Medulla oblongata (tissue), 1 donor: ENCODE data around the gene SUPT4H1.
"Not testable (repeated sequence)": the region's sequence is repeated elsewhere in the genome, so short reads cannot be mapped to it uniquely, and the experiment has no call there.

Experiments
- DNase-seq: peaks from one replicate; pipeline ENCODE4 v3.0.0-alpha.2; 2015; ENCODE audit errors: extremely low spot score

The SUPT4H1 gene

GRCh38 chr17:58351831-58352595 is at the start of gene SUPT4H1:
Gene SUPT4H1, minus strand, starts transcription at chr17:58352201. Its CDS starts 66 bp downstream, at chr17:58352135.
- peak; percentile 93 for DNase-seq

- no peak for DNase-seq
Measured at GRCh38 chr17:58401287-58401686, 49.3 kb upstream of the SUPT4H1 start.

- no peak for DNase-seq
Measured at GRCh38 chr17:58400826-58401225, 48.8 kb upstream of the SUPT4H1 start.

DNA sequence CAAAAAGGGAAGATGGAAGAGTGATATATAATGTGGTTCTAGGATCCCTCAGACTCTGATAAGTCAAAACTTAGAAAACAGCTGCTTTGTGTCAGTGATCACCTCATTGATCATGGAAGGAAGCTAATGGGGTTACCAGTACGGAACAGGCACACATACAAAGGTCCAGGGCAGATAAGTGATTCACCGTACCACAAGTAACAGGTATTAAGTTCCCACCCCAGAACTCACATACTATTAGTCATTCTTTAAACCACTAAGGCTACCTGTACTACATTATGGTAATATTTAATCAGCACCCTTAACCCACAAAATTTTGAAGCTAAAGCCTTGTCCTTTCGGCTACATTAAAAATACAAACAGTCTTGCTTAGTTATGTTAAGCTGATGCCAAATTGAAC is 48.0 kb upstream of the SUPT4H1 start:
- DNase-seq = no peak

GRCh38 chr17:58398574-58399266 is 46.7 kb upstream of the SUPT4H1 start:
- no peak for DNase-seq

DNA sequence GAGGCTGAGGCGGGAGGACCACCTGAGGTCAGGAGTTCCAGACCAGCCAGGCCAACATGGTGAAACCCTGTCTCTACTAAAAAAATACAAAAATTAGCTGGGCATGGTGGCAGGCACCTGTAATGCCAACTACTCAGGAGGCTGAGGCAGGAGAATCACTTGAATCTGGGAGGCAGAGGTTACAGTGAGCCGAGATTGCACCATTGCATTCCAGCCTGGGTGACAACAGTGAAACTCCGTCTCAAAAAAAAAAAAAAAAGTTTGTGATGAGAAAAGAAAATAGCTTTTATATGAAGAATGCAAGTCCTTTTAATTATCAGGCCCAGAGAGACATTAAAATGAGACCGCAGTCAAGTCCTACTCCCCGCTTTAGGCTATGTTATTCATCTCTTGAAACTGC is 45.4 kb upstream of the SUPT4H1 start:
- DNase-seq = not testable (repeated sequence)

GRCh38 chr17:58396173-58396572 is 44.2 kb upstream of the SUPT4H1 start:
- no peak for DNase-seq

DNA sequence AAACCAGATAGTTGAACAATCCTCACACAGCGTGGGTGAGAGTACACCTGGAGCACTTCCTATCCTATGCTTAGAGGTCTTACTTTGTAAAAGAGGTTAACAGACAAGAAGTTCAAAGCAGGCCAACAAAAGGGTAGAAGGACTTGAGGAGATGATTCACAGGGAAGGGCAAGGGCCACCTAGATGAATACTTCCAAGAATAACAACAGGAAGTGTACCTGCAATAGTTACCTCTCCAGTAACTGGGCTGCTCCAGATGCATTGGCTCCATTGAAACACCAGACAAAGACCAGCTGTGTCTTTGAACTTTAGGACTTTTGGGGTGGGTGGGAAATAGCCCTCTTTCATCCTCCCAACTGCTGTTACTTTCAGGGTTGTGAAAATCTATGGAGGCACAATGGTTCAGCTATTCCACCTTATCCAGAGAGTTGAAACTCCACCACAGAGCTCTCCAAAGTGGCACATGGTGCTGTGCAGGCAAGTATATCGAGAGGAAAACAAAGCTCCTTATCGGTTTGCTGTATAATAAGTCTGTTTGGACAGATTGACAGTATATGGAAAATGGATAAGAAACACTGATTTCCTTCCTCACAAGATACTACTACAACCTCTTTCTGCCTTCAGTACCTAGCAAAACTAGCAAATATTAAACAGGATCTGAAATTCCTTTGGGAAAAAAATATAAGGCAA is 42.7 kb upstream of the SUPT4H1 start:
- DNase-seq = no peak

DNA sequence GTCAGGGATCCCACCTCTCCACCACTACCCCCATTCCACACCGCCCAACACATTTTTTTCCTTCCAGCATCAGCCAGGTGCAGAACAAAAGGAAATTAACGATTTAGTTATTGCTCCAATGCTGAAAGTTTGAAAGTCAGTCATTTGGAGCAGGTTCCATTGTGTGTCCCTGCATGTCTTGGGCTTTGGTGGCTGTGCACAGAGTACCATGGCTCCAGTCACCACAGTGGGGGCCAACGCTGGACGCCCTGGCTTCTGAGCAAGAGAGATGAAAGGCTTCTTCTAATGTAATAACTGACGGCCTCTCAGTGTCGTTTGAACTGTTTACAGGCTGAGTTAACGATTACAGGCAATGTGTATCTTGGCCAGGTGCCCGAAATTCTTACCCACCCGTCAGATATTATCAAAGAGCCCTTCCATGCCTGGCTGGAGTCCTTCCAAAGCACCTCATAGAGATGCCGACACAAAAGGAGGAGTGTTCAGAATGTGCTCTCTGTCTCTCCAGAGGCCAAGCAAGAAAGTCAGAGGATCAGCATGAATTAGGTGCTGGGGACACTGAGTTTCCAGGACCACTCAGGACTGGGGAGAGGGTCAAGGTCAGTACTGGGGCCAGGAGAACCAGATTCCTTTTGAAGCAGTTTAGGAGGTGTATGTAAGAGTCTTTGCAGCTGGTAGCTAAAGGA is 39.4 kb upstream of the SUPT4H1 start:
- no peak for DNase-seq

GRCh38 chr17:58390884-58391283 is 38.9 kb upstream of the SUPT4H1 start:
- DNase-seq = no peak

DNA sequence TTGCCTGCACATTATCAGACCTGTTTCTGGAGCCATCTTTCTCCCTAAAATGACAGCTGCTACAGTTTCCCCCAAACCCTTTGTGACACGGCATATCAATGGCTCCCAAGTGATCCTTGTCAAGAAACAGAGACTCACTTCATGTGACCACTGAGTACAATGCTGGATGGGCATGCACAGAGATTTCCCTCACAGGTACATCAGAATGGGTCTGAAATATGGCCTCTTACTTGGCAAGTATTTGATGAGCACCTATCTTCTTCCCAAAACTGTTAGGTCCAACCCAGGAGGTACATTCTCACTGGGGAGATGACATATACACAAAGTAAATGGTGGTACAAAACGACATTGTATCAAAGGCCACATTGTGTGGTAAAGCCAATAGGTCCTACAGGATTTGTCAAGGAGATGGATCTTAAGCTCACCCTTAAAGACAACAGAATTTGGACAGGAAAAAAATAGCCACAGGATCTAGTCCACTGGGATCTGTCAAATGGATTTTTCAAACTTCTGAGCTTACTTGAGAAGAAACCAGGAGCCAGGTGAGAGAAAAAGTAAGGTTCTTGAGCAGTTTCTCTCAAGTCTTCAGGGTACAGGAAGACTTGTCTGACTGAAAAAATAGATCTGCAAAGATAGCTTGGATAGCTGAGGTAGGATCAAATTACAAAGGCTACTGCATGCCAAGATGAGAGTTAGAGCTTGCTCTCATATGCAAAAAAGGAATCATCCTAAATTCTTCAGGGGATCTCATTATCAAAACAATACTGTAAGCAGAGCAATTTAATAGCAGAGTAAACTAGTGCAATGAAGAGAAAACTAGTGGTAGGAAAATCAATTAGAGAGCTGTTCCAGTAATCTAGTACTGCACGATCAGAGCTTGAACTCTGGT is 36.5 kb upstream of the SUPT4H1 start:
- no peak for DNase-seq

GRCh38 chr17:58387834-58388233 is 35.8 kb upstream of the SUPT4H1 start:
- DNase-seq = no peak

DNA sequence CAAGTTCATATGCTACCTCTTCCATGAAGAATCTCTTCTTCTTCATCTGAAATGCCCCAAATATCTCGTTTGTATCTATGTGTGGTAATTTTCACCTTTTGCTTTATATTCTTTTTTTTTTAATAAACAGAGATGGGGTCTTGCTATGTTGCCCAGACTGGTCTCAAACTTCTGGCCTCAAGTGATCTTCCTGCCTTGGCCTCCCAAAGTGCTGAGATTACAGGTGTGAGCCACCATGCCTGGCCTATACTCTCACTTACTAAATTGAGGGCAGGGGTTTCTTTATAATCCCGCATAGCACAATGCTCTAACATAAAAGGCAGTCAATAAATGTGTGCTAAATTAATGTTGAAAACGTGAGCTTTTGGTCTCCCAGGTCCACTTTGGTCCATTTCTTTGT is 34.7 kb upstream of the SUPT4H1 start:
- no peak for DNase-seq

DNA sequence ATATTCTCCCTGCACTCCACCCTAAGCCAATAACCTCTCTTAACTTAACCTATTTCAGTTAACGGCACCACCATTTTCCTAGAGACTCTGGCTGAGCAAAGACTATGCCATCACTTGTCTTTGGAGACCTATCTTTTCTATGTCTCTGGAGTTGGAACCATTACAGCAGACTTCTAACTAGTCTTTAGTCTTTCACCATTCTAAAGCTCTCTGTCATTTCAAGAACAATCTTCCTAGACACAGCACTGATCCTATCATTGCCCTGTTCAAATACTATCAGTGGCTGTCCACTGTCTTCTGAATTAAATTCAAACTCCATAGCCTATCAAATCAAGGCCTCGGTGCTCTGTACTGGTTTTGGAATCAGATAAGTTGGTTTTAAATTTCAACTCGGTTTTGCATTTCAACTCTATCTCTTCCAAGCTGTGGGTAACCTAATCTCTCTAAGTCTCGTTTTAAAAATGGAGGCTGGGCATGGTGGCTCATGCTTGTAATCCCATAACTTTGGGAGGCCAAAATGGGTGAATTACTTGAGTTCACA is 33.4 kb upstream of the SUPT4H1 start:
- no peak for DNase-seq

GRCh38 chr17:58384897-58385296 is 32.9 kb upstream of the SUPT4H1 start:
- DNase-seq = peak; percentile 24

DNA sequence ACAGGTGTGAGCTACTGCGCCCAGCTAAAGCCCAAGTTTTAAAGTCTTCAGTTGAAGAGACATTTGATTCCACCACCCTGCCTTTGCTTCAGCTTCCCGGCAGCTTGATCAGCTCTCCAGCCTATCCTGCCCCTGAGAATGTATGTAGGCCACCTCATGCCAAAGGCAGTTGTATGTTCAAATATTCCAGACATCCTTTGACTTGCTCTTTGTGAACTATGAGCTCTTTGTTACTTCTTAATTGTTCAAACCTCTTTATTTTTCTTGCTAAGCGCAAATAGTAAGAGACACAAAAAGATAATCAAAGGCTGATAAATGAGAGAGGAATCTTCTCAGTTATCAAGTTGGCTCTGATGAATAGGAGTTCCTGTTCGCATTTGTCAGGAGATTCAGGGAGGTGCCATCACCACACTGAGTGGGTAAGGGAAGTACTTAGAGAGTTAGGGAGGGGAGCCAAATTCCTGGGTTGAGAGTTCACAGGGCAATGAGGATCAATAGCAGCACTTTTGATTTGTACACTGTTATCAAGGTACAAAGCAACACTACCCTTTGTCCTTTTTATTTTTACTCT is 32.0 kb upstream of the SUPT4H1 start:
- DNase-seq = peak; percentile 12

DNA sequence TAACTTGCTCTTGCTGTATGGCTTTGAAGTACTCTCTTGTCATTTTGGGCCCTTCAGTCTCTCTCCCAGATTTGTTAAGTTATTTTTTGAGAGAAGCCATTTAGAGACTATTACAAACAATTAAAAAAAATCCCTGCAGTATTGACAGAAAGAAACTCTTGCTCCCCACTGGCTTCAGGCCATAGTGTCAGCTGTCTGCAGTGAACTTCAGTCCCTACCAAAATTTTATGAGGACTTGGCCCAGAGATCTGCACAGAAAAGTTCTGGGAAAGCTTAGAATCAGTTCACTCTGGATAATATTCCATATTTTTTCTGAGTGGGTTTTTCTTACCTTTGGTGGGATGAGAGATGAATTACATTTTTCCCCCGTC is 30.9 kb upstream of the SUPT4H1 start:
- DNase-seq = no peak

GRCh38 chr17:58382108-58382871 is 30.3 kb upstream of the SUPT4H1 start:
- no peak for DNase-seq

DNA sequence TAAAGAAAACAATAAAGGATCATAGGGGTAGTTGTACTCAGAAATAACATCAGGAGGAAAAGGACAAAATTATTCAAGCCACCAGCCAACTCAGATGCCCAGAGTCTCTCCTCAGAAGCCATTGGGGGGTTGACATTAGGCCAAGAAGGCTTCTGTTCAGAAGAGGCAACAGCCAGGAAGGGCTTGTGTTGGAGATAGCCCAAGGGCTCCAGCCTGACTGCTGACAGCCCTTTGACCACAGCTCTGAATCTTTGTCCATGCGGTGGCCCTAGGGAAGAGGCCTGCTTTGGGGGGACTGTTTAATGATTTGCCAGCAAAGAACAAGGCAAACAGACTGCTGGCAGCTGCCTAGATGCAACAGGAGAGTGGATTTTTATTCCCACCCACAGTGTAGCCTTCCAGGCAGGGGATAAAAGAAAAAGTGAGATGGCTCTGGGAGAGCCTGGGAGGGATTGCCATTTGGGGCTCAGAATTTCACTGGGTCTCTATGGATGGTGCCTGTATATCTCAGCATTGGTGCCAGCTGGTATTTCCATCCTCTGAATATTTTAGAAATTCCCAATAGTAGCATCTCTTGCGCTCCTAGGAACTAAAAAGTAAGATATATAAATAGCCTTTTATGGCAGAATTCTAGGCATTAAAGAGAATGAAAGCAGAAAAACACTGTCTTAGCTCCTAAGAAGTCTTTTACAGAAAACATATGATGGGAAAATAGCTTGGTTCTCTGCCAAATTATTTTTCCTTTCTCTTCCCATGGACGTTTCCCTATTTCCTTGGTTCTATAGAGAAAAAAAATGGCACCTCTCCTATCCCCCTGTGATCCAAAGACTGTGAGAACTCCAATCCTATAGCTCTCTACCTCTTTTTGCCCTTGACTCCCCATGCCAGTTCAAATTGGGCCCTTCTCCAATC is 29.4 kb upstream of the SUPT4H1 start:
- peak; percentile 73 for DNase-seq
